Measurements from ENCODE around the gene KCTD21.

DNA sequence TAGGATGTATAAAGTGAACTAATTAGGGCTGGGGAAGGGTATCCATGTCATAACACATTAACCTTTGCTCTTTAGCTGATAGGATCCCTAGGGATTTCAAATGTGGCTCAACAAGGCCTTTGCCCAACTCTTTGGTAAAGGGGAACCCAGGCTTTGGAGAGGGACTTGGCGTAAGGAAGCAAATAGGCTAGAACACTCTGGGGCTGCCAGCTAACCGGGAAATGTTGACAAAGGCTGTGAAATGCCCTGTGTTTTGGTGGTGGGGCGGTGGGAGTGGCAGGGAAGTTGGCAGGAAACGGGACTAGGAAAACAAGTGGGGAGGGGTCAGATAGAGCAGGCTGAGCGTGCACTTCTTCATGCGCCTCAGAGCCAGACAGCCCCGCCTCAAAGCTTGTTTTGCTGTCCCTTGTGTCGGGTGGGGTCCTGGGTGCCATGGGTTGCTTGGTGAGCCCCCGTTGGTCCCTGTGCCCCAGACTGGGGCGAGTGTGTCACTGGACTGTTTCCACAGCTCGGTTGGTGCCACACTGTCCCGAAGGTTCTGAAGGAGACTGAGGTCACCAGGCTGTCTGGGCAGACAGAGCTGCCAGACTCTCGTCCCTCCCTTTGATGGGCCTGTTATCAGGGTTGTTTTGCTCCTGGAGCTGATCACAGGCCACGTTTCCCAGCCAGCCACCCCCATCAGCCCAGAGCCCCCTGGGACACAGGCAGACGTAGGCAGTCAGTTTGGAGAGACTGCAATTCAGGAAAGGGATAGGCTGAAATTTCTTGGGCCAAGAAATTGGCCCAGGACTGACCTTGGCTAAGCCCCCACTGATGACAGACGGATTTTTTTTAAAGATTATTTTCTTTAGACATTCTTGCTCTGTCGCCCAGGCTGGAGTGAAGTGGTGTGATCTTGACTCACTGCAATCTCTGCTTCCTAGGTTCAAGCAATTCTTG lies 19.6 kb downstream of the KCTD21 start:
- TF ChIP-seq, protein P1, sequence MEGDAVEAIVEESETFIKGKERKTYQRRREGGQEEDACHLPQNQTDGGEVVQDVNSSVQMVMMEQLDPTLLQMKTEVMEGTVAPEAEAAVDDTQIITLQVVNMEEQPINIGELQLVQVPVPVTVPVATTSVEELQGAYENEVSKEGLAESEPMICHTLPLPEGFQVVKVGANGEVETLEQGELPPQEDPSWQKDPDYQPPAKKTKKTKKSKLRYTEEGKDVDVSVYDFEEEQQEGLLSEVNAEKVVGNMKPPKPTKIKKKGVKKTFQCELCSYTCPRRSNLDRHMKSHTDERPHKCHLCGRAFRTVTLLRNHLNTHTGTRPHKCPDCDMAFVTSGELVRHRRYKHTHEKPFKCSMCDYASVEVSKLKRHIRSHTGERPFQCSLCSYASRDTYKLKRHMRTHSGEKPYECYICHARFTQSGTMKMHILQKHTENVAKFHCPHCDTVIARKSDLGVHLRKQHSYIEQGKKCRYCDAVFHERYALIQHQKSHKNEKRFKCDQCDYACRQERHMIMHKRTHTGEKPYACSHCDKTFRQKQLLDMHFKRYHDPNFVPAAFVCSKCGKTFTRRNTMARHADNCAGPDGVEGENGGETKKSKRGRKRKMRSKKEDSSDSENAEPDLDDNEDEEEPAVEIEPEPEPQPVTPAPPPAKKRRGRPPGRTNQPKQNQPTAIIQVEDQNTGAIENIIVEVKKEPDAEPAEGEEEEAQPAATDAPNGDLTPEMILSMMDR (IDR thresholded peaks at IDR 0.05; ENCODE audit: low read length): no peak
- TF ChIP-seq EZH2 (IDR thresholded peaks at IDR 0.05; ENCODE audit: borderline replicate concordance, low read length): no peak

All from OCI-LY1 (cell line).